HG03520 (cell line): Measurements from ENCODE around the gene LRP3.
A peak's percentile ranks its signal among the peaks of the same experiment; 100 is the strongest.
"Not testable (repeated sequence)": the region's sequence is repeated elsewhere in the genome, so short reads cannot be mapped to it uniquely, and the experiment has no call there.

Experiments
- ATAC-seq: cut with Tn5 transposase; IDR thresholded peaks from one replicate; pipeline ENCODE4 v1.9.1; 2021; ENCODE audit warnings: mild to moderate bottlenecking, moderate library complexity; ENCODE audit not compliant: unreplicated experiment

LRP3 gene

DNA sequence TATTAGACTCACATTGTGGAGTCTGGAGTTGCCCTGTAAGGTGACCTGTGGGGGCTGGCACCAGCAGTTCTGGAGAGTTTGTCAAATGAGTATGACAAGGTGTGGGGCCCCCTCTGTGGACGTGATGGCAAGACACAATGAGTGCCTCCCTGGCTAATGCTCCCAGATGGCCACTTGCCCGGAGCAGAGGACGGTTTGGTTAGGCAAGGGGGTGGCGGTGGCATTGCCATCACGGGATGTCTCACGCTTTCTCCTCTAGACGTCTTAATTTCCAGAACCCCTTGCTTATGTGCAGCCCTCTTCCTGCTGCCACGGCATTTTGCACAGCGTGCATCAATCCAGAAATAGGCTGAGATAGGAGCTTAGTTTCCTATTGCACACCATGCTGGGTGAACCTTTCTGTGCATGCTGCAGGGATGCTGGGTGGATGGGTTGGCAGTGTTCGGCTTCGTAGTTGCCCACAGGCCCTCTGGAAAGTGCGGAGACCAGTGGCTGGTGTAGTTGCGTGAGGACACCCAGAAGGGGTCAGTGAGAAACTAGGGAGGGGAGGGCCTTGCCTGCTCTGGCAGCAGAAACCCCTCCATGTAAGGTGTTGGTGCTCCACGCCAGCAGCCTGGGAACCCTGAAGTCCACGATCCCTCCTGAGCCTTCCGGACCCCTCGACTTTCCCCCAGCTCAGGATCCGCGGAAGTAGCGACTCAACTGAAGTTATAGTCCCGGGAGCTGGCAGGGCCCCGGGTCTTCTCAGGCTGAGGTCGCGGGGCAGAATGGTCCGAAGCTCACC is 18.1 kb upstream of the LRP3 start:
- ATAC-seq = no peak

DNA sequence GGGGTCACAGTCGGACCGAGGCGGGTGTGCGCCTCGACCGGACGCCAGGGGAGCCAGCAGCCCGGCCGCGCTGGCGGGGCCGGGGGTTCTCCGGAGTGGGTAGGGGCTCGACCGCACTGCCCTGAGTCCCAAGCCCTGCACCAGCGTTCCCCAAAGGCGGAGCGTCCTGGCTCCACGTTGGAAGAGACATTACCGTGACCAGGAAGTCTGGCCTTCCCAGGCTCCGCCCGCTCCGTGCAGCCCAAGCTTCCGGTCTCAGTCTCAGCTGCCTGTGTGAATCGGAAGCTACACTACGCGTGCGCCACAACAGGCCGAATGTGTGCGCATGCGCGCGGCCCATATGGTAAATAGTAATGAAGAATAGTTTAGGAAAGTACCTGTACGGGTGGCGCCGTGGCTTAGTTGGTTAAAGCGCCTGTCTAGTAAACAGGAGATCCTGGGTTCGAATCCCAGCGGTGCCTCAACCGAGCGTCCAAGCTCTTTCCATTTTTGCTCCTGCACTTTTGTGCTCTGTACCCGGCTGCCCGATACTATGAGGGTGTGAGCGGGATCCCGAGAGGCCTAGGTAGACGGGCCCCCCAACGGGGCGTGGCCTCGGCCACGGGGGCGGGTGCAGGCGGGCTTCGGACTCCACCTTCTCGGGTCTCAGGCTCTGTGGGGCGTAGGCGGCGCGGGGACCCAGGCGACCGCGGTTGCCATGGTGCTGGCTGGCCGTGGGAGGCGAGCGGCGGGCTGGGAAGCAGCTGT is 17.3 kb upstream of the LRP3 start:
- ATAC-seq = peak; percentile 83

DNA sequence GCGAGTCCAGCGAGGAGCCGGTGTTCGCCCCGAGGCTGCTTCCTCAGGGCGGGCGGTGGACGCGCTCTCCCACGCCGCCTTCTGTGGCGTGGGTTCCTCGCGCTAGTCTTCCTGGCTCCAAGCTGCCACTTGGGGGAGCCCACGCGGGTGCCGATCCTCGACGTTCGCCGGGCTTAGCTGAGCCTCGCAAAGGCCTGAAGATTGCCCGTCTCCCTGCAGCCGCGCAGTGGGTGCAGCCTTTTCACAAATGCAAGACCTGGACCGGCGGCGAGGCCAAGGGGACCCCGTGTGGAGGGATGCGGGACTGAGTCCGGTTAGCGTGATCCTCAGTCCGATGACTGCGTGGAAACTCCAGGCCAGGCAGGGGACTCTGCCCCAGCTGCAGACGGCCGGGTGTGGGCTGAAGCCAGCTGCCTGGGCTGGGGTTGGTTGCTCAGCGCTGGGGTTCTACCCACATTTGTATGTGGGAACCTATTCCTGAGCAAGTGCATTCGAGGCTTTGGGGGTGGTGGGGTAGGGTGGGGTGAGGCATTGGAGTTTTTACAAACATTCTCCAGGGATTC is 16.6 kb upstream of the LRP3 start:
- no peak for ATAC-seq

DNA sequence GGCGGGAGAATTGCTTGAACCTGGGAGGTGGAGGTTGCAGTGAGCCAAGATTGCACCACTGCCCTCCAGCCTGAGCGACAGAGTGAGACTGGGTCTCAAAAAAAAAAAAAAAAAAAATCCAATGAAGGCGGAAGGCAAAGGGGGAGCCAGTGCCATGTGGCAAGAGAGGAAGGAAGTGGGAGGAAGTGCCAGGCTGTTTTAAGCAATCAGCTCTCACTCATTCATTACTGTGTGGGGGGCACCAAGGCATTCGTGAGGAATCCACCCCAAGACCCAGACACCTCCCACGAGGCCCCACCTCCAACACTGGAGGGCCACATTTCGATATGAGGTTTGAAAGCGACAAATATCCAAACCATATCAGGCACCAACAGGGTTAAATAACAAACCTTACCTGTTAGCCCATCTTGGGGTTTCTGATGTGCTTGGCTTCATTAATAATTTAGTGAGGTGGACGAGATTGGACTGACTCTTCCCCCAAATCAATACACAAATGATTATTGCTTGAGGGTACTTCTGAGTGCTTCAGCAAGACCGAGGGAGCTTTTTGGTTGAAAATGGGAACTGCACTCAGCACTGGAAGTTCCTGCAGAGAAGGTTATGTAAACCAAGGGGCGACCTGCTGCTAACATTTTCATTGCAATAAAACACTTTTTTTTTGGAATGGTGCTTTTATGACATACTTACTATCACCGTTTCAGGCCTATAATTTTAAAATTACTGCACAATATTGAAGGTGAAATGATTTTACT is 7.5 kb upstream of the LRP3 start:
- no peak for ATAC-seq

DNA sequence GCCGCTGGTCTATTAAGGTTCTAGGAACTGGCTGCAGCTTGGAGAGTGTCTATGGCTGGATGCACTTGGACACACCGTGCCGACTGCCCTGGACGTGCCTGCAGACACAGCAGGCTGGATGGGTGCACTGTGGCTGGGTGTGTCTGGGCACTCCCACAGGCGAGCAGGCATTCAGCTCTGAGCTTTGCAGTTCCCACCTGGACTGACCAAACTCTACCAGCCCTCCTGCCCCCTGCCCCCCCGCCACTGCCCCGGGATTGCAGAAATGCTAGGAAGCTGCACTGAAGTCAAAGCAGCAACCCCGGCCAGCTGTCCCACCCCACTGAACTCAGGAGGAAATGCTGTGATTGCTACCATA is 7.0 kb upstream of the LRP3 start:
- no peak for ATAC-seq

DNA sequence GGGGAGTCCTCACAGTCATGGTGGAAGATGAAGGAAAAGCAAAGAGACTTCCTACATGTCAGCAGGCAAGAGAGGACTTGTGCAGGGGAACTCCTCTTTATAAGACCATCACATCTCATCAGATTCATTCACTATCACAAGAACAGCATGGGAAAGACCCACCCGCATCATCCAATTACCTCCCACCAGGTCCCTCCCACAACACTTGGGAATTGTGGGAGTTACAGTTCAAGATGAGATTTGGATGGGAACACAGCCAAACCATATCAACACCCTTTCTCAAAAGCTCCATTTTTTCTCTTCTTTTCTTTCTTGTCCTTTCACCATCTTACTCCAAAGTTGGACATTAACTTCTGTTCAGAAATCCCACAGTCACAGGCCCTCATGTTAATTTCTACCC is 4.7 kb upstream of the LRP3 start:
- no peak for ATAC-seq

DNA sequence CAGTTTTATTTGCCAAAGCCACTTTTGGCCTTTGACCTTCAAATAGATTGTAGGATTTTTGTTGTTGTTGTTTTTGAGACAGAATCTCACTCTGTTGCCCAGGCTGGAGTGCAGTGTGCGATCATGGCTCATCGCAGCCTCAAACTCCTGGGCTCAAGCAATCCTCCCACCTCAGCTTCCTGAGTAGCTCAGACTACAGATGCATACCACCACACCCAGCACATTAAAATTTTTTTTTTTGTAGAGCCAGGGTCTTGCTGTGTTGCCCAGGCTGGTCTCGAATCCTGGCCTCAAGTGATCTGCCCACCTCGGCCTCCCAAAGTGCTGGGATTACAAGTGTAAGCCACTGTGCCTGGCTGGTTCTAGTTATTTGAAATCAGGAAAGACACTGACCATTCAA is 3.0 kb upstream of the LRP3 start:
- not testable (repeated sequence) for ATAC-seq

DNA sequence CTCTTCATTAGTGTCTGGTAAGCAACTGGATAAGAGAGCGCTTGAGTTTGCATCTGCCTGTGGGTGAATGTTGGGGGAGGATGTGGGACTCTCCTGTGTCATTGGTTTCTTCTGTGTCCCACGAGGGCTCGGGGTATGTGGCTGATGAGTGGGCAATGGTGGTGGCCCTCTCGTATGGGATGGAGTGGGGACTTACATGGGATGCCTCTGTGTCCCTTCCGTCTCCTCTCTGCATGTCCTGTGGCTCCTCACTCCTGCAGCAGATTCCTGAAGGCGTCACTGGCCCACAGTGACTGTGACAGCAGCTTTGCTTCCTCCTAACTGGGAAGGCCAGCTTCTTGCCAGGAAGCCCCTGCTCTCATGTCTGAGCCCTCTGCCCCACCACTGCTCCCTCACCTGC is 2.6 kb upstream of the LRP3 start:
- no peak for ATAC-seq

DNA sequence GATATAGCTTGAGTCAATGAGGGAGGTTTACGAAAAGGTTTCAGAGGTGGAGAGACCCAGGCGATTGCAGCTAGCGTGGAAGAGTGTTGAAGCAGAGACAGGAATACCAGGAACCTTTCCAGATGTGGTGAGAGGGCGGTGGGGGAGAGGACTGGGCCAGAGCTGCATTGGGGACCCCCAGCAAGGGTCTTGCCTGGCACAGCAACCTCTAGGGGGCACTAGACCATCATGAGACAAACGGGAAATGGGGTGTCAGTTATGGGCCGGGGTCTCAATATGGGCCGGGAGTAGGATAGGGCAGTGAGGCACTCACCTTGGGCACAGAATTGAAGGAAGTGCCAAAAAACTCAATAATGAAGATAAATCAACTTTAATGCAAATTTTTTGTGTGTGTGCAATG is 2.1 kb upstream of the LRP3 start:
- ATAC-seq = no peak

DNA sequence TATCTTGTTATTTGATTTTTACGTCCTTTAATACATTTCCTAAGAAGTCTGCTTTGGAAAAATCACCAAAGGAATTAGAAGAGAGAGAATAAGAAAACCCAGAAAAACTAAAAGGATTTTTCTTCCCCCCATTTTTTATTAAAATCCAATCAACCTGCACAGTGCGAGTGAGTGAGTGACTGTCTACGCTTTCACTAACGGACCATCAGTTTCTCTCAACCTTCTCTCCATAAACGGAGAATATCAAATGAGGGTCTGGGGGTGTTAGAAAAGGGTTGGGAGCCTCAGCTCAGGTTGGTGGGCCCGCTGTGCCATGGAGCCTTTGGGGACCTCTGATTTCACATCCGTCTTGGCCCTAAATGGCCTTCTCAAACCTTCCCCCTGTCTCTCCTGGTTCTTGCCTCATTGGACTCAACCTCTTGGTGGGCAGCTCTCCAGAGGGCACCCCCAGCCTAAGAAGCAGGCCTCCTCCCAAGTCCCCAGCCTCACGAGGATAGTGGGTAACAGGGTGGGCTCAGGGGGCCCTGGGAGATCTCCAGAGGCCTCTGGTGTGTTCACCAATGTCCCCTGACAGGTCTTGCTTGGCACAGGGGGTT is 763 bp upstream of the LRP3 start:
- no peak for ATAC-seq

DNA sequence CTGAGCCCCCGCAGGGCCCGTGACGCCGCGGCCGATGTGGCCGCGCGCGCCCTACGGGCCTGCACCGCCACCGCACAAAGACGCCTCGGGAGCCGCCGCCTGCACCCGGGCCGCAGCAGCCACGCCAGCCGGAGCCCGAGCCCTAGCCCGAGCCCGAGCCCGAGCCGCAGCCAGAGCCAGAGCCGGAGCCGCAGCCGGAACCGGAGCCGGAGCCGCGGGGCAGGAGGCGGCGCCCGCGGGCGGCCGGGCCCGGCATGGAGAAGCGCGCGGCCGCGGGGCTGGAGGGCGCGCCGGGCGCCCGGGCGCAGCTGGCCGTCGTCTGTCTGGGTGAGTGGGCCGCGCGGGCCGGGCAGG is 379 bp downstream of the LRP3 start:
- no peak for ATAC-seq

DNA sequence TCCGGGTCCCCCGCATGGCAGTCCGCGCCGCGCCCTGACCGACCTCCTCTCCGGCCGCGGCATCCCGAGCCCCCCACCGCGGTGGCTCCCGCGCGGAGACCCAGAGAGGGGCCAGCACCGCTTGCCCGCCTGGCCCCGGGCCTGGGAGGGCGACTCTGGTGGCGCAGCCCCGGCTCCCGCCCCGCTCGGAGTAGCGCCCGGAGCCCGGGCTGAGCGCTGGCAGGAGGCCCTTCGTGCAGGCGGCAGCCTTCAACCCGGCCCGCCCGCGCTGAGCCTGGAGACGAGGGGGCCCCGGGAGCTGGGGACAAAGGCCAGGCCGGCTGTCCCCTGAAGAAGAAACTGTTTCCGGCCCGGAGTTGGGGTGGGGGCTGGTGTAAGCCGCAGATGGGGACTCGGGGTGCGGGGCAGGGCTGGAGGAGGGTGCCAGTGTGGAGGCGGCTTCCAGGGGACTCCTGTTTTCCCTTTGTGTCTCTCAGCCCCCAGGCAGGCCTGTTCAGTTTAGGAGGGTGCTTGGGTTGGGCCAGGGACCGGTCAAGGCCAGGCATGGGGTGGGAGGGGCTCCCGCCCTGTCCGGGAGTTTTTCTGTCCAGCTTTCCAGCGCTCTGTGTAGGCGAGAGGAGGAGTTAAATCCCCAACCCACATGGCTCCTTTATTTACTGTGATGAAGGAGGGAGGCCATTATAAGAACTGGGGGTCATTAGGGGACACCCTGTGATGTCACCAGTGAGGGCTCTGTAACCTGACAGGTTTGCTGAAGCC is 935 bp downstream of the LRP3 start:
- no peak for ATAC-seq

DNA sequence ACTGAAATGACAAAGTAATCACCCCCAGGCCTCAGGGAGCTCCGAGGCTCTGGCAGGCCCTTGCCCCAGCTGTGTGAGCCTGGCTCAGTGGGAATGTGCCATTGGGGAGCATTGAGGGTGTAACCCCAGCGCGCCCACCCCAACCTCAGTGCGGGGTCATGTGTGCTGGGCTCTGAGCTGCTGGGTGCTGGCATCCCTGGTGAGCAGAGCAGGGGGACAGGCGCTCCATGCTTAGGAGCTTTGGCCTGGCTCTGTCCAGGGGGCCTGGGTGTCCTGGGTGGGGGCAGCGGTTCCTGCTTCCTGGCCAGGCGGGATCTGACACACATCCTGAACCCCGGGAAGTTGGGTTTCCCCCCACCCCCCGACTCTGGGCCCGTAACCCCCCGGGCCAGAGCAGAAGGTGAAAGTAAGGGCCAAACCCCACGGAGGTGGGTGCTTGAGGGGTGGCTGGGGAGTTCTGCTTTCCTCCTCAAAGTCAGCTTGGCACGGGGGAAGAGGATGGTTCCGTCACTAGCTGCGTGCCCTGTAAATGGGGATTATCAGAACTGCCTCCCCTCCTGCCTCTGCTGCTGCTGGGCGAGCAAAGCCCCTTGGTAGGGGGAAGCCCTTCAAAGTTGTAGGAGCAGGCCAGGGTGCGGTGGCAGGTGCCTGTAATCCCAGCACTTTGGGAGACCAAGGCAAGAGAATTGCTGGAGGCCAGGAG is 1.7 kb downstream of the LRP3 start:
- no peak for ATAC-seq

DNA sequence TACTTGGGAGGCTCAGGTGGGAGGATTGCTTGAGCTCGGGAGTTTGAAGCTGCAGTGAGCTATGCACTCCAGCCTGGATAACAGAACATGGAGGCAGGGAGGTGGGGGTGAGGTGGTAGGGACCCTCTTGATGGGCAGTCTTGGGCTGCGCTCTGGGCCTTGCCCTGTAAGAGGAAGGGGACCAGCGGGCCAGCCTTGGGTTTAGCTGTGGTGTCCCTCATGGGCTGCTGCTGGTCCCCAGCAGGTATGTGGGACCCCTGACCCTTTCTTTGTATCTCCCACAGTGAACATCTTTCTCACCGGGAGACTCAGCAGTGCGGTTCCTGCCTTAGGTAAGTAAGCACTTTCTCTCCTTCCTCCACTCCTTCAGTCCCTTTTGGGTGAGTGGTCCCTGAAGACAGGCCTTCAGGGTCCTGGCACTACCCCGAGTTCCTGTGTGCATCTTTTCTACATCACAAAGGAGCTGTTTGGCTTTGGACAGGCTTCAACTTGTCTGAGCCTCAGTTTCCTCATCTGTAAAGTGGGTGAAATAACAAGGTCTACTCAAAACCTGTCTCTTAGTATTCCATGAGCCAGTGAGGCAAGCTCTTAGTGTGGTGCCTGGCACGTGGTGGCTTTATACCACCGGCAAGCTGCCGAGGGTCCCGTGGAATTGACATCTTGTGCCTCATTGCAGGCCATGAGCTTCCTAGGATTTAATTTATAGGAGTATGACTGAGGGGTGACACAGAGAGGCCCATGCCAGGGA is 2.5 kb downstream of the LRP3 start:
- ATAC-seq = no peak

DNA sequence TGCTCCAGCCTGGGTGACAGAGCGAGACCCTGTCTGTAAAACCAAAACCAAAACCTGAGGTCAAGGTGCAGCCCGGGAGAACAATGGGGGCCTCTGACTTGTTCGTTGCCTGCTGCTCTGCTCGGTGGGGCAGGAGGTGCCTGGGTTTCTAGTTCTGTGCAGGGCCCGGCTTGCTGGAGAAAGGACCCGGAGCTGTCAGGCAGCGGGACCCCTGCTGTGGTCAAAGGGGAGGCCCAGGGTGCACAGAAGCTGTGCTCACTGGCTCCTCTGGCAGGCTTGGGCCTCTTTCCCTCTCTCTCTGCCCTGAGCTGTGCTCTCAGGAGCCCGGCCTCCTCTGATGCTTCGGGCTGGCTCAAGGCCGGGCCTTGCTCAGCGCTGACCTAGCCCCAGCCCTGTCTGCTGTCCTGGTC is 3.5 kb downstream of the LRP3 start:
- no peak for ATAC-seq

DNA sequence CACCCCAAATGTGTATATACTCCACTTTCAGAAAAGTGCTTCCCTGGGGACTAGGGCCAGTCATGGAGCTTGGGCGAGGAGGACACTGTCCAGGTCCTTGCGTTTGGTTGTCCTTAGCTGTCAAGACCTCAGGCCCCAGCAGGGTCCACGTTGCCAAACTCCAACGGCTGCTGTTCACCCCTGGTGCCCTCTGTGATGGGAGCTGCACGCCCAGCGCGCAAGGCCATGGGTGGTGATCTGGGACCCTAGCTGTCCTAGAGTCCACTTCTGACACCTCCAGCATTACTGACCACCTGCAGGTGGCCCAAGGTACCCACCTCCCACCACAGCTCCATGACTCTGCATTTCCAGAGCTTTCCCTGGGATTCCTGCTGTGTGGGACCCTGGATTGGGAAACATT is 4.0 kb downstream of the LRP3 start:
- no peak for ATAC-seq

DNA sequence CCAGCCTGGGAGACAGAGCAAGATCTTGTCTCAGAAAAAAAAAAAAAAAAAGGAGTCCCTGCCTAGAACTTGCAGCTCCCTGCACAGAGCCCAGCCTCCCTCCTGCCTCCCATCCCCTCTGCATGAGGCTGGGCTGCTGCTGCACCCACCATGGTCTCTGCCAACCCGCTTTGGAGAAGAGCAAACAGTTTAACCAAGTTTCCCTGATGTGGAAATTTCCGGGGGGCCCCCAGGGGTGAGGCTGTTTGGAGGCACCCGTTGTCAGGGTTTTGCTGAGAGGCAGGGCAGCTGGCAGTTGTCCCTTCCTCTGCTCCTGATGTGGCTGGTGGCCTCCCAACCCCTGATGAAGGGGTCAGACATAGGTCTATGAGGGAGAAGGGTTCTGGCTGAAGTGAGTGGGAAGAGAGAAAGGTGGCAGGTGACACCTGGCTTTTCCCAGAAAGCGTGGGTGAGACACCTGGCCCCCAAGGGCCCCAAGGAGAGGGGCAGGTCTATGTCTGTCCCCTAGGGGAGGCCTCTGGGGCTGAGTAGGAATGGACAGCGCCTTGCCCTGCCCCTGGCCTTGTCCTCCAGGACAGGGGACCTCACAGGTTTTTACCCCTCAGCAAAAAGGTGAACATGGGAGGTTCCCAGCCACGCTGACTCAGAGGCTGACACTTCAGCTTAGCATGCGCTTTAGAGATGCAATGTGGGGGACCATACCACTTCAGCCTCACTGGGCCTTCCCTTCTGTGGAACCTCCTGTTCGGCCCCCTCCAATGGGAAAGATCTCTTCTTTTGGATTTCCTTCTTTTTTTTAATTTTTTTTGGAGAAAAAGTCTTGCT is 5.5 kb downstream of the LRP3 start:
- ATAC-seq = no peak

DNA sequence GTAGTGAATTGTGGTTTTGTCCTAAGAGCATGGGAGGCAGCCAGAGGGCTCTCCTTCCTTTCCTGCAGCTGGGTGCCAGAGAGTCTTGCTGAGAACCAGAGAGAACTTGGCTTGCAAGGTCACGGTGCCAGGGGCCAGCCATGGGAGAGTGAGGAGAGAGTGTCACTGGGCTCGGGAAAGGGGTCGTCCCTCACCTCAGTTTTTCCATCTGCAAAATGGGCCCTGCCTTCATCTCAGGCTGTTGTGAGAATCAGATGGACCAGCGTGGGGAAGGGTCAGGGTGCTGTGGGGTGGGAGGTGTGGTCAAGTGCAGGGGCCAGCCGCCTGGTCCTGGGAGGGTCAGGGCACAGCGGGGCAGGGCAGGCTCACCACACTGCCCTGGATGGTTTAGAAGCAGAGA is 7.3 kb downstream of the LRP3 start:
- ATAC-seq = no peak
